G401 (cell line): ENCODE data around the gene ARHGAP25. TPM values are rescaled to one million over a fixed set of nuclear protein-coding genes. Genes with fewer than 3 reads are reported as not detected.
A peak's percentile ranks its signal among the peaks of the same experiment; 100 is the strongest.

Source experiments
- DNase-seq: peaks from one replicate; pipeline ENCODE4 v3.0.0-alpha.2; 2015; ENCODE audit warnings: low spot score
- in situ Hi-C: cut with HindIII; loops from 2 replicates; pipeline ENCODE4 v1.10.0; 2016; ENCODE audit warnings: low sequenced_read_pairs, mixed read lengths
- total RNA-seq: library from RNA; depleted of rRNA; stranded (reverse); fragments of >200 nt; shearing (Covaris generic); gene quantifications from 2 replicates; pipeline ENCODE4 v1.2.3, GENCODE V29; 2014

The ARHGAP25 gene
- total RNA-seq, 1 experiment from 2014 or later, result not detected

GRCh38 chr2:68757081-68757480 lies 22.5 kb downstream of the ARHGAP25 start:
- no peak for DNase-seq
- in situ Hi-C loops, result no loop called here

GRCh38 chr2:68762100-68762499 lies 27.5 kb downstream of the ARHGAP25 start:
- DNase-seq, result no peak
- in situ Hi-C loops, result no loop called here

- DNase-seq, result no peak
- in situ Hi-C loops, result no loop called here
Observed at GRCh38 chr2:68762665-68763064, 28.1 kb downstream of the ARHGAP25 start.

- in situ Hi-C loops, result no loop called here
Observed at GRCh38 chr2:68764041-68764805, 29.6 kb downstream of the ARHGAP25 start.

GRCh38 chr2:68764806-68765311 lies 30.2 kb downstream of the ARHGAP25 start:
- in situ Hi-C loops, result no loop called here
- DNase-seq, result no peak

More at GRCh38 chr2:68764041-68764805, 29.6 kb downstream of the ARHGAP25 start:
- DNase-seq, result no peak

- DNase-seq, result no peak
Observed at GRCh38 chr2:68765739-68766375, 31.2 kb downstream of the ARHGAP25 start.

GRCh38 chr2:68766376-68766845 lies 31.8 kb downstream of the ARHGAP25 start:
- peak; percentile 3 for DNase-seq
- in situ Hi-C loops, result no loop called here

More at GRCh38 chr2:68765739-68766375, 31.2 kb downstream of the ARHGAP25 start:
- in situ Hi-C loops, result no loop called here

- in situ Hi-C loops, result no loop called here
- no peak for DNase-seq
Observed at GRCh38 chr2:68767031-68767961, 32.7 kb downstream of the ARHGAP25 start.

- DNase-seq, result no peak
- in situ Hi-C loops, result no loop called here
Observed at GRCh38 chr2:68767996-68768395, 33.4 kb downstream of the ARHGAP25 start.

GRCh38 chr2:68768461-68768860 lies 33.9 kb downstream of the ARHGAP25 start:
- in situ Hi-C loops, result no loop called here

GRCh38 chr2:68768951-68769350 lies 34.3 kb downstream of the ARHGAP25 start:
- no peak for DNase-seq
- in situ Hi-C loops, result no loop called here

More at GRCh38 chr2:68768461-68768860, 33.9 kb downstream of the ARHGAP25 start:
- DNase-seq, result no peak

- no peak for DNase-seq
- in situ Hi-C loops, result no loop called here
Observed at GRCh38 chr2:68769586-68770270, 35.1 kb downstream of the ARHGAP25 start.

GRCh38 chr2:68770271-68771111 lies 35.9 kb downstream of the ARHGAP25 start:
- no peak for DNase-seq
- in situ Hi-C loops, result no loop called here

GRCh38 chr2:68771211-68771751 lies 36.7 kb downstream of the ARHGAP25 start:
- in situ Hi-C loops, result no loop called here
- DNase-seq, result no peak

- DNase-seq, result no peak
- in situ Hi-C loops, result no loop called here
Observed at GRCh38 chr2:68772109-68772508, 37.5 kb downstream of the ARHGAP25 start.

GRCh38 chr2:68774569-68775271 lies 40.1 kb downstream of the ARHGAP25 start:
- DNase-seq, result no peak
- in situ Hi-C loops, result no loop called here

GRCh38 chr2:68775272-68775842 lies 40.7 kb downstream of the ARHGAP25 start:
- in situ Hi-C loops, result no loop called here
- no peak for DNase-seq
